ENCODE results near the gene EFCAB11. TPM values are rescaled to one million over a fixed set of nuclear protein-coding genes. Genes with fewer than 3 reads are reported as not detected.

The EFCAB11 gene
- total and polyA plus RNA-seq, 11 donors, result 0.79 to 4.6 (median 3.3) TPM

DNA sequence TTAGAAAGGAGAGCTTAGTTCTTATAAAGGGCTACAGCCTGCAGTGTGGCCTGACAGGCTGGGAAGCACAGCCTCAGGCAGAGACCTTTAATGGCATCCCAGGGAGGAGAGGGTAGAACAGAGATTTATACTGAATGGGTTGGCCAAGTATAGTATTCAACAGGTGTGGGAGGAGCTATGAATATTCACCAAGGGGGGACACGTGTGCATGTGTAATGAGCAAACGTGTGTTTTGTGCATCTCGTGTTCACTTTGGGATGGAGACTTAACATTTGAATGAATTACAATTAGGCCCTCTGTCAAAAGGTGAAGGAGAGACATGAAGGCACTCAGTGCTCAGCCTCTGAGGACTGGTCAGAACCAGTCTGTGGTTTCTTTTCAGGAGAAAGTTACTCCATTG lies 6.4 kb upstream of the EFCAB11 start:
- ATAC-seq (no peak), DNase-seq (no peak)
- TF ChIP-seq POLR2A (IDR thresholded peaks at IDR 0.05), result no peak
- TF ChIP-seq, protein P1, sequence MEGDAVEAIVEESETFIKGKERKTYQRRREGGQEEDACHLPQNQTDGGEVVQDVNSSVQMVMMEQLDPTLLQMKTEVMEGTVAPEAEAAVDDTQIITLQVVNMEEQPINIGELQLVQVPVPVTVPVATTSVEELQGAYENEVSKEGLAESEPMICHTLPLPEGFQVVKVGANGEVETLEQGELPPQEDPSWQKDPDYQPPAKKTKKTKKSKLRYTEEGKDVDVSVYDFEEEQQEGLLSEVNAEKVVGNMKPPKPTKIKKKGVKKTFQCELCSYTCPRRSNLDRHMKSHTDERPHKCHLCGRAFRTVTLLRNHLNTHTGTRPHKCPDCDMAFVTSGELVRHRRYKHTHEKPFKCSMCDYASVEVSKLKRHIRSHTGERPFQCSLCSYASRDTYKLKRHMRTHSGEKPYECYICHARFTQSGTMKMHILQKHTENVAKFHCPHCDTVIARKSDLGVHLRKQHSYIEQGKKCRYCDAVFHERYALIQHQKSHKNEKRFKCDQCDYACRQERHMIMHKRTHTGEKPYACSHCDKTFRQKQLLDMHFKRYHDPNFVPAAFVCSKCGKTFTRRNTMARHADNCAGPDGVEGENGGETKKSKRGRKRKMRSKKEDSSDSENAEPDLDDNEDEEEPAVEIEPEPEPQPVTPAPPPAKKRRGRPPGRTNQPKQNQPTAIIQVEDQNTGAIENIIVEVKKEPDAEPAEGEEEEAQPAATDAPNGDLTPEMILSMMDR (IDR thresholded peaks at IDR 0.05), result no peak
- intact Hi-C loops (cut with DNase I), result no loop called here
- 83 to 91% (median 89%) methylated on average over 3 of the region's 3 CpGs for WGBS, 4 donors
- H3K9me3 ChIP-seq, result no peaks in the 10 kb centered on the region
- peaks cover 0 to 29% (median 13%) of the 10 kb centered on the region in 9 donors for H3K36me3 ChIP-seq
- no peak overlapping the region for H3K27ac ChIP-seq
- no peaks in the 10 kb centered on the region for H3K27me3 ChIP-seq
- peaks cover 0 to 20% (median 8%) of the 10 kb centered on the region in 12 donors for H3K4me1 ChIP-seq
- H3K4me3 ChIP-seq, result no peak overlapping the region

DNA sequence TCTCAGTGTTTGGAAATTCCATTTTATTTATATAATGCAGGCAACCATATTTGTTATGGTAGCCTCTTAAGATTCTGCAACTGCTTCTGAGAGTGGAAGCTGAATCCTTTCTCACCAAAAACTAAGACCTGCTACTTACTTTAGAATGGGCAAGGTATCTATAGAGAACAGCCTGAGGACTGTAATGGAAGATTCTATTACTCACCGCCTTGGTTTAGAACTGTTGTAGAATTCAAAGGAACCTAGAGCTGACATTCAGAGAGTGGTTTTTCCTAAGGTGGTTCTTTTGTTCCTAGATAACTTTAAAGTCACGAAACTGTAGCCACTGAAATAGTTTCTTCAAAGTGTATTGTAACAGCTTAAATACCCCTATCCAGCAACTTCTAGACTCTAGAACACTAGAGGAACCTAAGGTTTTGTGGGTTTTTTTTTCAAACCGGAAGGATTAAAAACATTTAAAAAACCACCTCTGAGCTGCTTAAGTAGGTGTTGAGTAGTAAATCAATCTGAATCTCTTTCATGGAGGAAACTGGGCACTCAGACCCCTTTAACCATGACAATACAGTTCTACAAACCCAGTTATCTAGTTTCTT lies 5.4 kb upstream of the EFCAB11 start:
- DNase-seq (no peak), ATAC-seq (no peak)
- no peaks in the 10 kb centered on the region for H3K9me3 ChIP-seq
- H3K27ac ChIP-seq, result no peak overlapping the region
- H3K4me3 ChIP-seq, result no peak overlapping the region
- intact Hi-C loops (cut with DNase I), result no loop called here
- peaks cover 0 to 22% (median 13%) of the 10 kb centered on the region in 9 donors for H3K36me3 ChIP-seq
- TF ChIP-seq POLR2A (IDR thresholded peaks at IDR 0.05), result no peak
- TF ChIP-seq, protein P1 (IDR thresholded peaks at IDR 0.05), result no peak
- H3K4me1 ChIP-seq, result peaks cover 0 to 20% (median 8%) of the 10 kb centered on the region in 12 donors
- WGBS, 4 donors, result 86 to 94% (median 92%) methylated on average over 3 of the region's 3 CpGs
- no peaks in the 10 kb centered on the region for H3K27me3 ChIP-seq

DNA sequence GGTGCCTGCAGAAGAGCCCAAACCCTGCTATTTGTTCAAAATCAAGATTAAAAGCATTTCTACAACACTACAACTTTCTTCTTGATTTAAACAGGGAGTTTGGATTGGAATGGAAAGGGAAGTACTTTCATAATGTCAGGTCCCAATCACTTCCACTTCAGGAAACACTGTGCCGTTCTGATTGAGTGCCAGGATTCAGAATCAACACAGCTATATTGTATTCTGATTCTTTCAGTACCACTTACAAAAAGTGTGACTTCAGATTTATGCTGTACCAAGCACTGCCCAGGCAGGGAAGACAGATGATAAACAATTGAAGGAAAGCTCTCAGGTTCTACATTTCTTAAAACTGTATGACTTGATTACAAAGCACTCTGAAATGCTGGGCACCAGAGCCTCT lies 4.4 kb upstream of the EFCAB11 start:
- TF ChIP-seq POLR2A (IDR thresholded peaks at IDR 0.05), result no peak
- TF ChIP-seq, protein P1 (IDR thresholded peaks at IDR 0.05), result no peak
- intact Hi-C loops (cut with DNase I), result no loop called here
- ATAC-seq (no peak), DNase-seq (no peak)
- Histone ChIP-seq H3K4me3 (no peak overlapping the region), H3K9me3 (no peaks in the 10 kb centered on the region), H3K4me1 (peaks cover 4 to 22% (median 10%) of the 10 kb centered on the region in 12 donors), H3K36me3 (peaks cover 0 to 13% (median 10%) of the 10 kb centered on the region in 9 donors), H3K27me3 (no peaks in the 10 kb centered on the region), H3K27ac (no peak overlapping the region)
- whole genome bisulfite sequencing, 4 donors, result 63 to 83% (median 68%) methylated on average over 1 of the region's 1 CpG

DNA sequence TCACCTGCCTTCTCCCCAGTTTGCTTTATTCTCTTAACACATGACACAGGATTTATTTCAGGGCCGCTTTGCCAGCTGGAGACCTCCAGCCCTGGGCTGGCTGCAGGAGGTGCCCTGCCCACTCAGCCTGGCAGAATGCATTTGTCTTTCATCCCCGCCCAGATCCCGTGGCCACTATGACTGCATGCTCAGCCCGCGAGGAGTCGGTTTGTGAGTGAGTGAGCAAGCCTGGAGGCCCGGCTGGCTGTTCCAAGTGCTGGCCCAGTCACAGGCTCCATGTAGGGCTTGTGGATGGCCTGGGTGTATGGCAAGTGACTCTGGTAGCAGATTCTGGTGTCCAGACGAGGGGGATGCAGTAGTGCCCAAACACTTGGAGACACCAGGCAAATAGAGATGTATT lies 3.3 kb upstream of the EFCAB11 start:
- Histone ChIP-seq H3K27me3 (no peaks in the 10 kb centered on the region), H3K27ac (no peak overlapping the region), H3K9me3 (no peaks in the 10 kb centered on the region), H3K36me3 (peaks cover 0 to 1% (median 0%) of the 10 kb centered on the region in 9 donors), H3K4me3 (no peak overlapping the region), H3K4me1 (peaks cover 4 to 27% (median 15%) of the 10 kb centered on the region in 12 donors)
- intact Hi-C loops (cut with DNase I), result no loop called here
- ATAC-seq (no peak), DNase-seq (no peak)
- WGBS, 4 donors, result 96 to 98% (median 97%) methylated on average over 6 to 8 of the region's 8 CpGs
- TF ChIP-seq, protein P1 (IDR thresholded peaks at IDR 0.05), result no peak
- no peak for TF ChIP-seq POLR2A (IDR thresholded peaks at IDR 0.05)
